CD4-positive, alpha-beta T cell treated with Interferon gamma for 1 hour (primary cell): Measurements from ENCODE around the gene CYP3A5.

Source experiments
- DNase-seq: peaks from one replicate; pipeline ENCODE4 v3.0.0-alpha.2; 2020

Gene CYP3A5

GRCh38 chr7:99605527-99605926 lies 74.3 kb downstream of the CYP3A5 start:
- DNase-seq = no peak

- no peak for DNase-seq
These were observed 78.0 kb downstream of the CYP3A5 start for GRCh38 chr7:99601656-99602310.

GRCh38 chr7:99599836-99600235 lies 80.0 kb downstream of the CYP3A5 start:
- DNase-seq = no peak
